ENCODE measurements around the gene ANTKMT. TPM values are rescaled to one million over a fixed set of nuclear protein-coding genes. Genes with fewer than 3 reads are reported as not detected.

Gene ANTKMT
- total RNA-seq, 1 donor from 2014 or later: 7.5 TPM

GRCh38 chr16:719815-720446, 1.0 kb upstream of the ANTKMT start:
- H3K4me1 Mint-ChIP-seq: peaks cover 27% of the 10 kb centered on the region
- H3K27ac ChIP-seq: no peak overlapping the region
- peaks cover 29% of the 10 kb centered on the region for H3F3A ChIP-seq (ENCODE audit: low read depth)
- no peaks in the 10 kb centered on the region for H3K79me2 ChIP-seq (ENCODE audit: low read depth)
- no peak overlapping the region for H2AFZ ChIP-seq (replicated peaks)
- peaks cover 10% of the 10 kb centered on the region for H3K27me3 Mint-ChIP-seq (ENCODE audit: insufficient read depth, low read depth)
- no peaks in the 10 kb centered on the region for H3K9me3 ChIP-seq (ENCODE audit: low read depth)
- TF ChIP-seq CTCF (IDR thresholded peaks at IDR 0.05): peak; percentile 19
- TF ChIP-seq EZH2phosphoT487 (IDR thresholded peaks at IDR 0.05): no peak
- no peak for TF ChIP-seq EZH2 (IDR thresholded peaks at IDR 0.05)
- peak overlapping the region; percentile 22 for H3K9ac ChIP-seq
- DNase-seq (ENCODE audit: low spot score): no peak
- H3K4me3 ChIP-seq: peak overlapping the region; percentile 85
- H3K36me3 Mint-ChIP-seq: peaks cover 2% of the 10 kb centered on the region
- H3K27me3 ChIP-seq: no peaks in the 10 kb centered on the region
- H3K4me2 ChIP-seq: peak overlapping the region; percentile 98
- H3K27ac Mint-ChIP-seq: peak overlapping the region; percentile 81
- H3K9me3 Mint-ChIP-seq: no peaks in the 10 kb centered on the region
- no peaks in the 10 kb centered on the region for H3K36me3 ChIP-seq
- peaks cover 60% of the 10 kb centered on the region for H4K20me1 ChIP-seq (ENCODE audit: low read depth)
- peak overlapping the region; percentile 89 for H3K4me3 Mint-ChIP-seq
- H3K4me1 ChIP-seq: peaks cover 34% of the 10 kb centered on the region

- peak overlapping the region; percentile 22 for H3K9ac ChIP-seq
- H3K27ac ChIP-seq: peak overlapping the region; percentile 80
- H4K20me1 ChIP-seq (ENCODE audit: low read depth): peaks cover 61% of the 10 kb centered on the region
- Mint-ChIP-seq H3K9me3 (no peaks in the 10 kb centered on the region), H3K4me1 (peaks cover 27% of the 10 kb centered on the region), H3K4me3 (peak overlapping the region; percentile 89), H3K27ac (peak overlapping the region; percentile 81), H3K27me3 (ENCODE audit: insufficient read depth, low read depth) (peaks cover 10% of the 10 kb centered on the region), H3K36me3 (peaks cover 2% of the 10 kb centered on the region)
- H2AFZ ChIP-seq (replicated peaks): peak overlapping the region; percentile 84
- H3F3A ChIP-seq (ENCODE audit: low read depth): peaks cover 29% of the 10 kb centered on the region
- H3K36me3 ChIP-seq: no peaks in the 10 kb centered on the region
- peak overlapping the region; percentile 98 for H3K4me2 ChIP-seq
- no peaks in the 10 kb centered on the region for H3K79me2 ChIP-seq (ENCODE audit: low read depth)
- peaks cover 34% of the 10 kb centered on the region for H3K4me1 ChIP-seq
- no peak for TF ChIP-seq EZH2 (IDR thresholded peaks at IDR 0.05)
- peak; percentile 34 for TF ChIP-seq CTCF (IDR thresholded peaks at IDR 0.05)
- H3K4me3 ChIP-seq: peak overlapping the region; percentile 85
- H3K9me3 ChIP-seq (ENCODE audit: low read depth): no peaks in the 10 kb centered on the region
- peaks cover 5% of the 10 kb centered on the region for H3K27me3 ChIP-seq
- peak; percentile 81 for DNase-seq (ENCODE audit: low spot score)
Observed at GRCh38 chr16:720447-720989, 428 bp upstream of the ANTKMT start.

GRCh38 chr16:721765-722540, 1.0 kb downstream of the ANTKMT start:
- Mint-ChIP-seq H3K4me3 (peak overlapping the region; percentile 65), H3K4me1 (peaks cover 23% of the 10 kb centered on the region), H3K36me3 (no peaks in the 10 kb centered on the region), H3K27ac (no peak overlapping the region), H3K27me3 (ENCODE audit: insufficient read depth, low read depth) (peaks cover 10% of the 10 kb centered on the region), H3K9me3 (no peaks in the 10 kb centered on the region)
- H2AFZ ChIP-seq (replicated peaks): no peak overlapping the region
- TF ChIP-seq CTCF (IDR thresholded peaks at IDR 0.05): no peak
- TF ChIP-seq EZH2phosphoT487 (IDR thresholded peaks at IDR 0.05): no peak
- no peak for TF ChIP-seq EZH2 (IDR thresholded peaks at IDR 0.05)
- peaks cover 32% of the 10 kb centered on the region for H3F3A ChIP-seq (ENCODE audit: low read depth)
- DNase-seq (ENCODE audit: low spot score): no peak
- H3K4me1 ChIP-seq: peaks cover 21% of the 10 kb centered on the region
- peaks cover 19% of the 10 kb centered on the region for H3K27me3 ChIP-seq
- H3K27ac ChIP-seq: no peak overlapping the region
- H3K79me2 ChIP-seq (ENCODE audit: low read depth): no peaks in the 10 kb centered on the region
- no peak overlapping the region for H3K9ac ChIP-seq
- no peaks in the 10 kb centered on the region for H3K36me3 ChIP-seq
- H3K4me2 ChIP-seq: peak overlapping the region; percentile 98
- peak overlapping the region; percentile 85 for H3K4me3 ChIP-seq
- peaks cover 64% of the 10 kb centered on the region for H4K20me1 ChIP-seq (ENCODE audit: low read depth)
- no peaks in the 10 kb centered on the region for H3K9me3 ChIP-seq (ENCODE audit: low read depth)
